GM10266 (cell line): Measurements from ENCODE around the gene CAMK1G.

Experiments used
- DNase-seq: peaks from one replicate; pipeline ENCODE4 v3.0.0; 2012; ENCODE audit errors: extremely low spot score
- TF ChIP-seq, protein P1 (sequence below): IDR thresholded peaks from 2 replicates; pipeline ENCODE4 v1.5.1; 2012; ENCODE audit warnings: mild to moderate bottlenecking, low read depth; ENCODE audit not compliant: control insufficient read depth, insufficient read depth; ENCODE audit errors: missing control alignments

CAMK1G gene

DNA sequence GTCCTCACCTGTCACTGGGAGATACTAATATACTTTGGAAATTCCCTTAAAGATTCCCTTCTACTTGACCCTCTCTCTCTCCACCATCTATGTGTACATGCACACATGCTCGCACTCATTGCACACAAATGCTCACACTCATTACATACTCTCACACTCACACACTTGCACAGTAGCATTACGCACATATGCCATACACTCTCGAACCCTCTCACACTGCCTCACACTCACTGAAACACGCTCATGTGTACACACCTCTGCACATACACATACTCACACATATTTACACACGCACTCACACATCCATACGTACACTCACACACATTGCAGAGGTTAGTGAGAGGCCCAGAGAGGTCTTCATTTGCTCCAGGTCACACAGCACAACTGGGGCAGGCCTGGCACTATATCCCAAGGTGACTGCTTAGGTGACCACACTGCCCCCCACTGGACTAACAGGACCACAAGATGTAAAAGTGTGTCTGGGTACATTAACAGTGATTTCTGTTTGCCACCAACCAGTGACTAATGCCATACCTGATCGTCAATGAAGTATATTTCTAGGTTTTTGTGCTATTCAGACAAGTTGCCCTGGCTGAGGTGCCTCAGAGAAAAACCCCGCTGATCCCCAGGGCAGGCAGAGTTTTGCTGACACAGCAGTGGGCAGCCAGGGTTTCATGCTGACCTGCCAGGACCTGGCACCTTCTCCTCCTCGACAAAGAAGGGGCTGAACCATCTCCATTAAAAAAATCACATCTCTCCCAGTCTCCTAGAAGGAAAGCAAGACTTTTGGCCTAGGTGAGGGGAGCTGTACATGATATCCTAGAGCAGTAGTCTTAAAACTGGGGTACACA, 28.5 kb upstream of the CAMK1G start:
- TF ChIP-seq, protein P1, sequence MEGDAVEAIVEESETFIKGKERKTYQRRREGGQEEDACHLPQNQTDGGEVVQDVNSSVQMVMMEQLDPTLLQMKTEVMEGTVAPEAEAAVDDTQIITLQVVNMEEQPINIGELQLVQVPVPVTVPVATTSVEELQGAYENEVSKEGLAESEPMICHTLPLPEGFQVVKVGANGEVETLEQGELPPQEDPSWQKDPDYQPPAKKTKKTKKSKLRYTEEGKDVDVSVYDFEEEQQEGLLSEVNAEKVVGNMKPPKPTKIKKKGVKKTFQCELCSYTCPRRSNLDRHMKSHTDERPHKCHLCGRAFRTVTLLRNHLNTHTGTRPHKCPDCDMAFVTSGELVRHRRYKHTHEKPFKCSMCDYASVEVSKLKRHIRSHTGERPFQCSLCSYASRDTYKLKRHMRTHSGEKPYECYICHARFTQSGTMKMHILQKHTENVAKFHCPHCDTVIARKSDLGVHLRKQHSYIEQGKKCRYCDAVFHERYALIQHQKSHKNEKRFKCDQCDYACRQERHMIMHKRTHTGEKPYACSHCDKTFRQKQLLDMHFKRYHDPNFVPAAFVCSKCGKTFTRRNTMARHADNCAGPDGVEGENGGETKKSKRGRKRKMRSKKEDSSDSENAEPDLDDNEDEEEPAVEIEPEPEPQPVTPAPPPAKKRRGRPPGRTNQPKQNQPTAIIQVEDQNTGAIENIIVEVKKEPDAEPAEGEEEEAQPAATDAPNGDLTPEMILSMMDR = no peak
- DNase-seq = no peak

DNA sequence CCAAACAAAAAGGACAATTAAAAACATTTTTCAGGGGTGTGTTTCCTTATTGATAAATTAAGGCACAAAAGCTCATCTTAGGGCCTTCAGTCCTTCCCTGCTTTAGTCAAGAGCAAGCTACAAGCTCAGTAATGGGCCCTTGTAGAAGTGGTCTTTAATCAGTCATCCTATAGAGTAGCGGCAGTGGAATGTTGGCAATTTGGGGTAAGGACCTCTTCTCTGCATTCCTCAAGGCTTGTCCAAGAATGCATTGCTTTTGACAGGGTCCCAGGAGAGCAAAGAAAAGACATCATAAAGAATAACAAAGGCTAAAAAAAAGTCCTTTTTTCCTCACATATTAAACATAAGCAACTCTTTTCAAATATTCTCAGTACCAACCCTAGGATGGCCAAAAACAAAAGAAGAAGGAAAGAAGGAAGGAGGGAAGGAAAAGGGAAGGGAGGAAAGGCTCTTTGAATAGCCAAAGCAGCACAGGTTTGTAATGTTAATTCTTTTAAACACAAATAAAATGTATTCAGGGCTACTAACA, 27.3 kb upstream of the CAMK1G start:
- TF ChIP-seq, protein P1 = no peak
- no peak for DNase-seq

DNA sequence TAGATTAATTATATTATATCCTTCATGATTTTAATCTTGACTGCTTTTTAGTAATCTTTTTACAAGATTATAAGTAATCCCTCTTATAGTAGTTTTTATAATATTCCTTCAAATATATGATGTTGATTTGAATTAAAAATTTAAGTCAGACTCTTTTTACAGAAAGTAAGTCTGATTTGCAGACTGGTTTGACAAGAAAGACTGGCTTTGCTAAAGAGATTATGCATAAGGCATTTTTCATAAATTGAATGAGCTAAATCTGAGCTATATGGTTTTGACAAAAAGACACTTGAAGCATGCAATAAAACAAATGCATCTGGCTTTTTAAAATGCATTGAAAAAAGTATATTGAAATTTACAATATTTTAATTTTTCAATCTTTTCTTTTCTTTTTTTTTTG, 26.3 kb upstream of the CAMK1G start:
- TF ChIP-seq, protein P1 = no peak
- DNase-seq = no peak

DNA sequence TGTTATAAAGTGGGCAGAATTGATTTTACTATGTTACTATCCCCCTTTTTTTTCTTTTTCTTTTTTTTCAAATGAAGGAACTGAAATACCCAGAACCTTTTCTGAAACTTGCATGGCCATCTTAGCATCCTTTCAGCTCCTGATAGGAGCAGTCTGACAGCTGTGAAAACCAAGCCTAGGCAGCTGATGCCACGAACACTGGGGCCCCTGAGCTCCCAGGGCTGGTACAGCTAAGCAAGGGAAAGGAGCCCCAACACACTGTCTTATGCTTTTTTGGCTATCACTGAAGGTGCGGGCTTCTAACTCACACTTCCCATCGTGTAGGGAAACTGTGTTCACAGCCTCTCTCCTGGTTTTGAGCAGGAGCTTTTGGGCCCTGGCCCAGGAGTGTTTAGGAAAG, 23.0 kb upstream of the CAMK1G start:
- TF ChIP-seq, protein P1 = no peak
- DNase-seq = no peak

DNA sequence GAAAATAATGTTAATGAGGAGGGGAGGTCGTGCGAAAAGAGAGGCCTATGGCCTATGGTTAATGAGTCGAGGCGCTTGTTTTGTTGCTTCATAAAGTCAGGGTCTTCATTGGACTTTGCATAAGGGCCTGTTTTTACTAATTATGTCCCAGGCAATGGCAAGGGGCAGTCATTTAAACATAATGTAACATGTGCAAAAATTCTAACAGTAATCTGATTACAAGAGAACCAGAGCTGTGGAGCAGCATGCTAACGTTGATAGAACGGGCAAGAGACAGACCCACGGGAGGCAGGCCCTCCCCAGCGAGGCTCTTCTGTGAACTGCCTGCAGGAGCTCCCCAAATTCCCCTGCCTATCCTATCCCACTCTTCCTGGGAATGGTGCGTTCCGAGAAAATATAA, 22.6 kb upstream of the CAMK1G start:
- DNase-seq = no peak
- TF ChIP-seq, protein P1 = no peak

DNA sequence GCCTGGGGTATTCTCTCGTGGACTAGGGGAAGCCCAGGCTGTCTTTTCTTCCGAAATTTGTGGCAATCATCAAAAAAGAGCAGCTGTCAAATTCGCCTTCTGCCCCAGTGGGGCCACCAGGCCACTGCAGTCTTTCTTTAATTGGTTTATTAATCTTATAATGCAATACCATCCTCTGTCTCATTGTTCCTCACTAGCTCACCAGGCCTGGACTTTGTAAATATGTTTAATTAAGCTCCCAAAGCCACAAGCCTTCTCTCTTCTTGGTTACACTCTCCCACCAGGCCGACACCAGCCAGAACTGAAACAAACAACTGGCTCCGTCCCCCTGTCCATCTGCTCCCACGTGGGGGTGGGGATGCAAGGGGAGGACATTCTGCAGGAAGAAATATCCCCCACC, 22.0 kb upstream of the CAMK1G start:
- DNase-seq = no peak
- TF ChIP-seq, protein P1 = no peak

DNA sequence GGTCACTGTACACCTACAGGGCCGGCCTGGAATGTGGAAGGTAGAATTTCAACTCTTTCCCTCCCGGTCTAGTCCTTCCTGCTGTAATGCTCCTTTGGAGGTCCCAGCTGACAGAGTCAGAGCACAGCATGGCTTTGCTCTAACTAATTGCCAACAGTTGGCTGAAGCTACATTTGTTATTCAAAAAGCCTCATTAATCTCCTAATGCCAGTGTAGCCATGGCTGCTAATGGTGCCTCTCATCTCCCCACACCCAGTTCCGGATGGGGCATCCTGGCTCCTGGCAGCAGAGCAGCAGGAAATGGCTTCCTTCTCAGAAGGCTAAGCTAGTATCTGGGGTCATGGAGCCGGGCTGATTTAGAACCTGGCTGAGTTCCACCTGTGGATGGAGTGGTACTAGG, 18.7 kb upstream of the CAMK1G start:
- TF ChIP-seq, protein P1 = no peak
- DNase-seq = no peak
